Progenitor cell of endocrine pancreas (in vitro differentiated cells): ENCODE results near the gene PCARE. TPM values are rescaled to one million over a fixed set of nuclear protein-coding genes. Genes with fewer than 3 reads are reported as not detected.

ENCODE experiments used
- DNase-seq: peaks from one replicate; pipeline ENCODE4 v3.0.0; 2021; ENCODE audit warnings: low spot score; ENCODE audit not compliant: unreplicated experiment
- H3K27ac Mint-ChIP-seq: 2 replicates; pipeline ENCODE4 v1.8.0; 2021; ENCODE audit warnings: mild to moderate bottlenecking, moderate library complexity, mixed read lengths
- H3K27me3 Mint-ChIP-seq: 2 replicates; pipeline ENCODE4 v1.8.0; 2021; ENCODE audit warnings: mixed read lengths
- H3K36me3 Mint-ChIP-seq: 2 replicates; pipeline ENCODE4 v1.8.0; 2022; ENCODE audit warnings: mixed read lengths; ENCODE audit not compliant: insufficient read depth
- H3K4me1 Mint-ChIP-seq: 2 replicates; pipeline ENCODE4 v1.8.0; 2021; ENCODE audit warnings: low read depth, mixed read lengths
- H3K4me3 Mint-ChIP-seq: 2 replicates; pipeline ENCODE4 v1.8.0; 2021; ENCODE audit warnings: low read depth, mild to moderate bottlenecking, moderate library complexity, mixed read lengths
- H3K9me3 Mint-ChIP-seq: 2 replicates; pipeline ENCODE4 v1.8.0; 2021; ENCODE audit warnings: low read depth, mixed read lengths
- CTCF ChIP-seq: fragments of 200-600 bp; sonication (generic); IDR thresholded peaks from one replicate; pipeline ENCODE4 v1.5.0; 2021; ENCODE audit warnings: antibody characterized with exemption, mild to moderate bottlenecking; ENCODE audit not compliant: unreplicated experiment
- total RNA-seq: library from RNA; stranded (reverse); gene quantifications from 2 replicates; pipeline ENCODE4 v1.2.1, GENCODE V29; 2021

PCARE gene
- total RNA-seq, 1 donor from 2014 or later, result not detected

- DNase-seq, result no peak
- peak overlapping the region; percentile 52 for H3K27ac Mint-ChIP-seq
- H3K36me3 Mint-ChIP-seq, result no peaks in the 10 kb centered on the region
- no peak overlapping the region for H3K4me3 Mint-ChIP-seq
- TF ChIP-seq CTCF, result no peak
- H3K9me3 Mint-ChIP-seq, result no peaks in the 10 kb centered on the region
- H3K4me1 Mint-ChIP-seq, result peaks cover 17% of the 10 kb centered on the region
- peaks cover 3% of the 10 kb centered on the region for H3K27me3 Mint-ChIP-seq
These were observed 21.1 kb downstream of the PCARE start for GRCh38 chr2:29053223-29053622.

- TF ChIP-seq CTCF, result no peak
- no peak overlapping the region for H3K4me3 Mint-ChIP-seq
- peak overlapping the region; percentile 43 for H3K27ac Mint-ChIP-seq
- H3K27me3 Mint-ChIP-seq, result peaks cover 3% of the 10 kb centered on the region
- H3K36me3 Mint-ChIP-seq, result no peaks in the 10 kb centered on the region
- no peaks in the 10 kb centered on the region for H3K9me3 Mint-ChIP-seq
- H3K4me1 Mint-ChIP-seq, result peaks cover 17% of the 10 kb centered on the region
- no peak for DNase-seq
These were observed 21.5 kb downstream of the PCARE start for GRCh38 chr2:29052807-29053206.

- Mint-ChIP-seq H3K4me1 (peaks cover 17% of the 10 kb centered on the region), H3K36me3 (no peaks in the 10 kb centered on the region), H3K4me3 (no peak overlapping the region), H3K27ac (no peak overlapping the region), H3K9me3 (no peaks in the 10 kb centered on the region), H3K27me3 (peaks cover 3% of the 10 kb centered on the region)
- TF ChIP-seq CTCF, result no peak
- DNase-seq, result no peak
These were observed 22.6 kb downstream of the PCARE start for GRCh38 chr2:29051730-29052129.

GRCh38 chr2:29050591-29050990, 23.7 kb downstream of the PCARE start:
- peaks cover 3% of the 10 kb centered on the region for H3K27me3 Mint-ChIP-seq
- DNase-seq, result no peak
- no peak for TF ChIP-seq CTCF
- H3K9me3 Mint-ChIP-seq, result no peaks in the 10 kb centered on the region
- H3K27ac Mint-ChIP-seq, result peak overlapping the region; percentile 91
- no peak overlapping the region for H3K4me3 Mint-ChIP-seq
- peaks cover 11% of the 10 kb centered on the region for H3K4me1 Mint-ChIP-seq
- H3K36me3 Mint-ChIP-seq, result no peaks in the 10 kb centered on the region

GRCh38 chr2:29047083-29047845, 27.1 kb downstream of the PCARE start:
- peaks cover 13% of the 10 kb centered on the region for H3K4me1 Mint-ChIP-seq
- no peak overlapping the region for H3K4me3 Mint-ChIP-seq
- H3K27me3 Mint-ChIP-seq, result no peaks in the 10 kb centered on the region
- no peak for TF ChIP-seq CTCF
- no peak overlapping the region for H3K27ac Mint-ChIP-seq
- DNase-seq, result no peak
- H3K9me3 Mint-ChIP-seq, result no peaks in the 10 kb centered on the region
- H3K36me3 Mint-ChIP-seq, result no peaks in the 10 kb centered on the region
